Bronchial epithelial cell (primary cell): ENCODE results near the gene HOXB5. TPM values are rescaled to one million over a fixed set of nuclear protein-coding genes. Genes with fewer than 3 reads are reported as not detected.

Experiments
- DNase-seq: peaks from one replicate; pipeline ENCODE4 v3.0.0-alpha.2; 2010; ENCODE audit warnings: low read depth
- FAIRE-seq: peaks from 2 replicates; lab custom pipeline; 2011; peaks lifted over from hg19 to GRCh38; lab: Jason Lieb, UNC
- H3K27me3 ChIP-seq: 2 replicates; pipeline ENCODE4 v1.5.1; 2011; ENCODE audit warnings: low read length; ENCODE audit not compliant: control insufficient read depth, insufficient read depth
- H3K36me3 ChIP-seq: 2 replicates; pipeline ENCODE4 v1.5.1; 2011; ENCODE audit warnings: low read length; ENCODE audit not compliant: control insufficient read depth, insufficient read depth
- H3K4me3 ChIP-seq: 2 replicates; pipeline ENCODE4 v1.5.1; 2011; ENCODE audit warnings: mild to moderate bottlenecking, low read depth, low read length, control low read depth
- CTCF ChIP-seq: IDR thresholded peaks from 2 replicates; pipeline ENCODE4 v1.5.1; 2011; ENCODE audit warnings: mild to moderate bottlenecking, moderate library complexity, low read length, control low read depth, inconsistent platforms; ENCODE audit not compliant: insufficient read depth, severe bottlenecking
- total RNA-seq: library from RNA; depleted of rRNA; stranded (reverse); fragments of >200 nt; gene quantifications from 2 replicates; pipeline ENCODE4 v1.2.1, GENCODE V29; 2014

Gene HOXB5
- total RNA-seq, 1 donor from 2014 or later = not detected

- TF ChIP-seq CTCF = no peak
- Histone ChIP-seq H3K36me3 (no peaks in the 10 kb centered on the region), H3K4me3 (no peak overlapping the region), H3K27me3 (peaks cover 83% of the 10 kb centered on the region)
- no peak for FAIRE-seq
- no peak for DNase-seq
Measured at GRCh38 chr17:48611213-48611612, 17.6 kb upstream of the HOXB5 start.

DNA sequence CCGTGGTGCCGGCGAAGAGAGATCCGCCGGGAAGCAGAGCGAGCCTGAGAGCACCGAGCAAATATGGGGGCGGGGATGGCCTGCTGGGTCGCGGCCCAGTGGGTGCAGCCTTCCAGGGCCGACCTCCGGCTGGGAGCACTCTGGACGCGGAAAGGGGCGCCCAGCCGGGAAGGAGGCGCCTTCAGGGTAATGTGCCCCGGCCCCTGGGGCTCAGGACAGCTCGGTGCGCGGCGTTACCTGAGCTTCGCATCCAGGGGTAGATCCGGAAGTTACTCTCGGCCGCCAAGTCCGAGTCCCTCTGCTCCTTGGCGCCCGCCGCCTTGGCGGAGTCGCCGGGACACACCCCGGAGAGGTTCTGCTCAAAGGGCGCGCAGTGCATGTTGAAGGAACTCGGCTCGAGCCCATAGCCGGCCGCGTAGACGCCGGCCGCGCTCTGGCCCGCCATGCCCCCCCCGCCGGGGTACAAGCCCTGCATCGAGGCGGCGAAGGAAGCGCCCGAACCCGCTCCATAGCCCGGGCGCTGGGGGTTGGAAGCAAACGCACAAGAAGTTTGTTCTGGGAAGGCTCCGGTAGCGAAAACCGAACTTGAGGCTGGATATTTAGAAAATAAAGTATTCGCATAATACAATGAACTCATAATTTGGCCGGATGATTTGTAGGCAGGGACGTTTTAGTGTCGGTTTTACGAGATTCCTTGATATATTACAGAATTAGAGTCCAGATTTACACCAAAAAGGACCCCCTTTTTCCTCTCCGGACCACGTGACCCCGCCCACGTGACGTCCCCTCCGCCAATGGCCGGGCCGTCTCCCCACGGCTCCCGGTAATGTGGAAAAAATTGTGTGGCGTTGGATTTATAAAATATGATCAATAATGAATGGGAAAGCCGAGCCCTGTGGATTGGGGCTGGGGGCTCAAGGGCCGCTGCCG is 17.0 kb upstream of the HOXB5 start, which contains the start of gene HOXB7:
Gene HOXB7, minus strand, starts transcription at position 736 of the 930 bp plus-strand sequence. Its CDS starts 99 bp downstream, at position 637.
- Histone ChIP-seq H3K4me3 (no peak within 1 kb of the TSS), H3K36me3 (no peaks in the 10 kb centered on the region), H3K27me3 (peaks cover 83% of the 10 kb centered on the region)
- FAIRE-seq (no peak), DNase-seq (no peak)
- TF ChIP-seq CTCF = no peak

GRCh38 chr17:48609759-48610281 is 16.2 kb upstream of the HOXB5 start:
- FAIRE-seq = no peak
- no peak for TF ChIP-seq CTCF
- peaks cover 84% of the 10 kb centered on the region for H3K27me3 ChIP-seq

DNA sequence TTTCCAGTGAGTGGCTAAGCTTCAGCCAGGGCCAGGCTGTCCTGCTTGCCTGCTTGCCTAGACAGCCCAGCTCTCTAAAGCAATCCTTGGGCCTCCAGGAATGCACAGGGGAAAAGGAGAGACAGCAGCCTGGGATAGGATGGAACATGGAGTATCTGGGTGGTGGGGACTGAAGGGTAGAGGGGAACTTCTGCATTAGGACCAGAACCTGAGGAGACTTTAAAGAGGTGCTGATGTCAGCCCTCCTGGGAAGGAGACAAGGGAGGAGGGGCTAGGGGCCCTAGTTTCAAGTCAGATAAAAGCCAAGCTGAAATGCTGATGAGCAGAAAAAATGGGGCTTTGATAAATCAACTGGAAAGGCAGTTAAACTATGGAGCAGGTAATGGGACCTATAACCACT is 15.5 kb upstream of the HOXB5 start:
- no peak for FAIRE-seq

More at GRCh38 chr17:48609759-48610281, 16.2 kb upstream of the HOXB5 start:
- no peaks in the 10 kb centered on the region for H3K36me3 ChIP-seq
- DNase-seq = no peak
- H3K4me3 ChIP-seq = no peak overlapping the region

DNA sequence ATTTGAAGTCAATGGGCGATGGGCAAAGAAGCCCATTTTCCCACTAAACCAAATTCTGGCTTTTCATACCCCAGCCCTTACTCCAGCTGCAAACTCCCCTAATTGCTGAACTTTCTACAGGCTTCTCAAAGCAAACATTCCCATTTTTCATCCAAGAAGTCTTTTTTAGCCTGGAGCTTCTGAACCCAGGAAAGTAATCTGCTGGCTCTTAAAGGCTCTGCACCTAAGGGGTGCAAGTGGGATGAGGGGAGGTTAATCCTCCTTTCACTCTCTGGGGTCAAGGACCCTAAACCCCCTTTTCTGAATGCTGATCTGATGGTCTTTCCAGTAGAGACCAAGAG is 14.9 kb upstream of the HOXB5 start:
- Histone ChIP-seq H3K4me3 (no peak overlapping the region), H3K27me3 (peaks cover 85% of the 10 kb centered on the region), H3K36me3 (no peaks in the 10 kb centered on the region)
- FAIRE-seq (no peak), DNase-seq (no peak)
- TF ChIP-seq CTCF = no peak

More for the DNA sequence above, 15.5 kb upstream of the HOXB5 start:
- TF ChIP-seq CTCF = no peak
- Histone ChIP-seq H3K27me3 (peaks cover 86% of the 10 kb centered on the region), H3K4me3 (no peak overlapping the region), H3K36me3 (no peaks in the 10 kb centered on the region)
- no peak for DNase-seq
